Caco-2 (cell line): Measurements from ENCODE around the gene PELO. TPM values are rescaled to one million over a fixed set of nuclear protein-coding genes. Genes with fewer than 3 reads are reported as not detected.

Experiments
- BruUV-seq: library from RNA; stranded (reverse); fragments of 400-500 nt; replicated peaks from 2 replicates; lab custom pipeline; 2021; lab: Mats Ljungman, UMichigan
- CTCF ChIA-PET: fragments of 300-600 bp; sonication (Branson Sonifier 250); formaldehyde crosslinking; loops from one replicate; lab custom pipeline; 2022; ENCODE audit warnings: antibody characterized with exemption; lab: Charles Lee
- POLR2A ChIA-PET: fragments of 300-600 bp; sonication (Branson Sonifier 250); formaldehyde crosslinking; loops from one replicate; lab custom pipeline; 2022; ENCODE audit warnings: antibody characterized with exemption; lab: Charles Lee
- DNase-seq, 2 experiments: peaks; one replicate each; pipeline versions ENCODE4 v3.0.0 to v3.0.0-alpha.2; 2020 to 2022
- H3K27me3 ChIP-seq: replicated peaks from 2 replicates; pipeline ENCODE4 v1.6.0; 2011; ENCODE audit warnings: low read length; ENCODE audit not compliant: control insufficient read depth, insufficient read depth
- H3K36me3 ChIP-seq: 2 replicates; pipeline ENCODE4 v1.5.1; 2011; ENCODE audit warnings: low read length; ENCODE audit not compliant: control insufficient read depth, insufficient read depth
- H3K4me1 ChIP-seq: fragments of 250-450 bp; sonication (Bioruptor Pico); 2 replicates; pipeline ENCODE4 v1.5.1; 2020; ENCODE audit warnings: mild to moderate bottlenecking
- H3K4me3 ChIP-seq: 2 replicates; pipeline ENCODE4 v1.5.1; 2011; ENCODE audit warnings: low read depth, mild to moderate bottlenecking, control low read depth, low read length
- H3K9me3 ChIP-seq: fragments of 250-450 bp; sonication (Bioruptor Pico); 2 replicates; pipeline ENCODE4 v1.5.1; 2020; ENCODE audit warnings: mild to moderate bottlenecking, moderate library complexity
- H3K27ac Mint-ChIP-seq: one replicate; pipeline ENCODE4 v1.8.0; 2022; ENCODE audit warnings: mixed read lengths; ENCODE audit not compliant: unreplicated experiment
- H3K27me3 Mint-ChIP-seq: one replicate; pipeline ENCODE4 v1.8.0; 2022; ENCODE audit warnings: mixed read lengths; ENCODE audit not compliant: insufficient read depth, unreplicated experiment
- H3K36me3 Mint-ChIP-seq: one replicate; pipeline ENCODE4 v1.8.0; 2022; ENCODE audit warnings: mild to moderate bottlenecking, mixed read lengths; ENCODE audit not compliant: insufficient read depth, unreplicated experiment
- H3K4me1 Mint-ChIP-seq: one replicate; pipeline ENCODE4 v1.8.0; 2022; ENCODE audit warnings: low read depth, mixed read lengths; ENCODE audit not compliant: unreplicated experiment
- H3K4me3 Mint-ChIP-seq: one replicate; pipeline ENCODE4 v1.8.0; 2022; ENCODE audit warnings: mild to moderate bottlenecking, moderate library complexity, mixed read lengths; ENCODE audit not compliant: unreplicated experiment
- H3K9me3 Mint-ChIP-seq: one replicate; pipeline ENCODE4 v1.8.0; 2022; ENCODE audit warnings: mixed read lengths; ENCODE audit not compliant: unreplicated experiment
- intact Hi-C: fragments of 100-400 bp; cut with micrococcal nuclease; formaldehyde crosslinking; loops from one replicate; pipeline ENCODE4 v1.10.0; 2022; ENCODE audit not compliant: unreplicated experiment
- total RNA-seq: library from RNA; stranded (reverse); gene quantifications from 2 replicates; pipeline ENCODE4 v1.2.3, GENCODE V29; 2022
- TF ChIP-seq, protein P1 (sequence below), 2 experiments: fragments of 200-600 bp in 1 of 2; IDR thresholded peaks; 1 replicate in 1 of 2; 2 replicates in 1 of 2; pipeline versions ENCODE4 v1.5.1 to v1.8.0; 2011 to 2022; ENCODE audit warnings: antibody characterized with exemption in 1 of 2, control low read depth in 1 of 2, inconsistent platforms in 1 of 2, low read depth in 1 of 2, low read length in 1 of 2, mild to moderate bottlenecking in 1 of 2, moderate library complexity in 1 of 2; ENCODE audit not compliant: insufficient read depth in 1 of 2, severe bottlenecking in 1 of 2, unreplicated experiment in 1 of 2

Gene PELO
- total RNA-seq, 1 experiment from 2014 or later: 25.9 TPM

DNA sequence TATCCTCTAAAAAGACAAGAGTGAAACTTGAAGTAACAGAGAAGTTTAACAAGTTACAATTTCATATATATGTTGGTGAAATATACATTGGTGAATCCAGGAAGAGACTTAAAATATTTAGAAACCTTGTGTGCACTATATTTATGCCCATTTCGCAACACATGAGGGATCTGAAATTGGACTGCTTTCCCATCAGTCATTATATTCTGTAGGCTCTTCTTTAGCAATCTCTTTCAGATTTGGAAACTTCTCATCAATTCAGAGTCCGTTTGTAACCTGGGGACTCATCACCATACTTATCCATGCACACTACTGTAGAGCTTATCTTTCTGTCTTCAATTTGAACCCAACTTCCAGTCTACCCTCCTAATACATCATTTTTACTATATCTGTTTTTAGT is 2.1 kb downstream of the PELO start:
- POLR2A ChIA-PET: interaction anchor here (1.4 kb wide), 1 partner anchor 9 kb away, joined by 10 read pairs; no protein-coding TSS in a partner anchor
- H3K4me1 ChIP-seq: peaks cover 25% of the 10 kb centered on the region
- BruUV-seq: no TSS peak
- TF ChIP-seq, protein P1, sequence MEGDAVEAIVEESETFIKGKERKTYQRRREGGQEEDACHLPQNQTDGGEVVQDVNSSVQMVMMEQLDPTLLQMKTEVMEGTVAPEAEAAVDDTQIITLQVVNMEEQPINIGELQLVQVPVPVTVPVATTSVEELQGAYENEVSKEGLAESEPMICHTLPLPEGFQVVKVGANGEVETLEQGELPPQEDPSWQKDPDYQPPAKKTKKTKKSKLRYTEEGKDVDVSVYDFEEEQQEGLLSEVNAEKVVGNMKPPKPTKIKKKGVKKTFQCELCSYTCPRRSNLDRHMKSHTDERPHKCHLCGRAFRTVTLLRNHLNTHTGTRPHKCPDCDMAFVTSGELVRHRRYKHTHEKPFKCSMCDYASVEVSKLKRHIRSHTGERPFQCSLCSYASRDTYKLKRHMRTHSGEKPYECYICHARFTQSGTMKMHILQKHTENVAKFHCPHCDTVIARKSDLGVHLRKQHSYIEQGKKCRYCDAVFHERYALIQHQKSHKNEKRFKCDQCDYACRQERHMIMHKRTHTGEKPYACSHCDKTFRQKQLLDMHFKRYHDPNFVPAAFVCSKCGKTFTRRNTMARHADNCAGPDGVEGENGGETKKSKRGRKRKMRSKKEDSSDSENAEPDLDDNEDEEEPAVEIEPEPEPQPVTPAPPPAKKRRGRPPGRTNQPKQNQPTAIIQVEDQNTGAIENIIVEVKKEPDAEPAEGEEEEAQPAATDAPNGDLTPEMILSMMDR (IDR thresholded peaks at IDR 0.05; ENCODE audit: insufficient read depth in 1 of 2, low read depth in 1 of 2, low read length in 1 of 2, severe bottlenecking in 1 of 2, unreplicated experiment in 1 of 2): no peak
- H3K36me3 ChIP-seq: no peaks in the 10 kb centered on the region
- CTCF ChIA-PET: interaction anchor here (0.6 to 1.9 kb wide), 4 partner anchors 10 to 126 kb away, joined by 3 to 11 read pairs (median 6); no protein-coding TSS in a partner anchor
- no peaks in the 10 kb centered on the region for H3K9me3 Mint-ChIP-seq
- no peaks in the 10 kb centered on the region for H3K27me3 ChIP-seq
- no peak overlapping the region for H3K4me3 ChIP-seq
- no peaks in the 10 kb centered on the region for H3K27me3 Mint-ChIP-seq
- H3K36me3 Mint-ChIP-seq: peaks cover 6% of the 10 kb centered on the region
- peak overlapping the region; percentile 97 for H3K4me3 Mint-ChIP-seq
- intact Hi-C loops: no loop called here
- no peak overlapping the region for H3K27ac Mint-ChIP-seq
- no peak for DNase-seq
- no peaks in the 10 kb centered on the region for H3K9me3 ChIP-seq
- H3K4me1 Mint-ChIP-seq: peaks cover 34% of the 10 kb centered on the region

DNA sequence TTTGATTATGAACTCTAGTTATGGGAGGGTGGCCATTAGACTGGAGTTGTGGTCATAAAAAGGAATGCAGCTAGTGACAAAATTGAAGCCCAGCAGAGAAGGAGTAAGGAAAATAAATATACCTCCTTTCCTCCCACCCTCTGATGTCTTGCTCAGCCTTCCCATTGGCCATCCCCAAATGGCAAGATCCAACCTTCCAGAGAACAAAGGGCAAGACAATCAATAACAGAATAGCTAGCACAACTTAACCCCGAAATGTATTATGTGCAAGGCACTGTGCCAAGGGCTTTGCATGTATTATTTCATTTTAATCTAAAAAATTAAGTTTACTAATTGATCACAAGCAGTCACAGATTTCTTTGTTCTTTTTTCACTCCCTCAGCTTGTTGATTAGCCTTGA is 3.6 kb downstream of the PELO start:
- intact Hi-C loops: no loop called here

DNA sequence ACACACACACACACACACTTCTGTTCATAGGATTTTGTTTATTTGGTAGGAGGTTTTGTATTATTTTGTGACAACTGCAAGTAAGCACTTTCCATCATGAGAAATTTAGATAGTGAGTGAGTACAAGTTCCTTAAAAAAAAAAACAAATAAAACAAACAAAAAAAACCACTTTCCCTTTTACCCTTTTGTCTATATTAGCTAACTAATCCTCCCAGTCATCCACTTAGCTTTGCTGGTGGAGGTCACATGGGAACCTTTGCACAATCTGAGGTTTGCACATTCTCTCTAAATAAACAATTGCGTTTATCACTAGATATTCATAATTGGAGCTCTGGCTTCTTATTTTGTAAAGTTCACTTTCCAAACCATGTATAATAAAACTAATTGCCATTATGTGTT is 6.8 kb downstream of the PELO start:
- H3K36me3 ChIP-seq: no peaks in the 10 kb centered on the region
- TF ChIP-seq, protein P1 (IDR thresholded peaks at IDR 0.05; ENCODE audit: insufficient read depth in 1 of 2, low read depth in 1 of 2, low read length in 1 of 2, severe bottlenecking in 1 of 2, unreplicated experiment in 1 of 2): no peak
- H3K4me1 Mint-ChIP-seq: peaks cover 45% of the 10 kb centered on the region
- BruUV-seq: no TSS peak
- no peak overlapping the region for H3K4me3 Mint-ChIP-seq
- H3K9me3 ChIP-seq: no peaks in the 10 kb centered on the region
- peaks cover 54% of the 10 kb centered on the region for H3K4me1 ChIP-seq
- peak in 1 of 2 experiments; percentile 34 for DNase-seq
- ChIA-PET POLR2A (no interaction called here), CTCF (no interaction called here)
- H3K9me3 Mint-ChIP-seq: no peaks in the 10 kb centered on the region
- no peak overlapping the region for H3K4me3 ChIP-seq
- H3K36me3 Mint-ChIP-seq: peaks cover 5% of the 10 kb centered on the region
- no peaks in the 10 kb centered on the region for H3K27me3 ChIP-seq
- intact Hi-C loops: no loop called here
- H3K27ac Mint-ChIP-seq: no peak overlapping the region
- H3K27me3 Mint-ChIP-seq: no peaks in the 10 kb centered on the region

More for the DNA sequence above, 3.6 kb downstream of the PELO start:
- Mint-ChIP-seq H3K4me3 (no peak overlapping the region), H3K27me3 (no peaks in the 10 kb centered on the region), H3K4me1 (peaks cover 32% of the 10 kb centered on the region), H3K27ac (no peak overlapping the region), H3K36me3 (peaks cover 6% of the 10 kb centered on the region), H3K9me3 (no peaks in the 10 kb centered on the region)
- H3K4me1 ChIP-seq: peaks cover 37% of the 10 kb centered on the region
- no peak for DNase-seq
- TF ChIP-seq, protein P1 (IDR thresholded peaks at IDR 0.05; ENCODE audit: insufficient read depth in 1 of 2, low read depth in 1 of 2, low read length in 1 of 2, severe bottlenecking in 1 of 2, unreplicated experiment in 1 of 2): no peak
- BruUV-seq: no TSS peak
- H3K9me3 ChIP-seq: no peaks in the 10 kb centered on the region
- no peaks in the 10 kb centered on the region for H3K36me3 ChIP-seq
- no peak overlapping the region for H3K4me3 ChIP-seq
- ChIA-PET POLR2A (interaction anchor here (0.9 kb wide), 1 partner anchor 8 kb away, joined by 3 read pairs; no protein-coding TSS in a partner anchor), CTCF (no interaction called here)
- no peaks in the 10 kb centered on the region for H3K27me3 ChIP-seq
